Uterus (tissue), 2 donors: Measurements from ENCODE around the gene PLEKHH1.

Source experiments
- CTCF ChIP-seq, 4 experiments: fragments of 200-600 bp in 2 of 4; fragments of 450-650 bp in 2 of 4; sonication (generic) in 2 of 4; IDR thresholded peaks; one replicate each; pipeline ENCODE4 v1.5.1; 2016 to 2019; ENCODE audit warnings: antibody characterized with exemption in 4 of 4, mild to moderate bottlenecking in 2 of 4, moderate library complexity in 1 of 4
- POLR2A ChIP-seq, 2 donors: fragments of 450-650 bp; IDR thresholded peaks; one replicate each; pipeline ENCODE4 v1.6.1; 2016; ENCODE audit warnings: antibody characterized with exemption in 2 of 2, mild to moderate bottlenecking in 1 of 2, moderate library complexity in 1 of 2

- TF ChIP-seq CTCF (IDR thresholded peaks at IDR 0.05): no peak
- TF ChIP-seq POLR2A (IDR thresholded peaks at IDR 0.05): no peak
Measured at GRCh38 chr14:67577909-67578749, 45.0 kb downstream of the PLEKHH1 start.
